Kidney (tissue), 14 donors: ENCODE results near the gene EPOP. TPM values are rescaled to one million over a fixed set of nuclear protein-coding genes. Genes with fewer than 3 reads are reported as not detected.
A peak's percentile ranks its signal among the peaks of the same experiment; 100 is the strongest.

Source experiments
- DNase-seq, 5 donors: peaks; one replicate each; pipeline ENCODE4 v3.0.0-alpha.2; 2013 to 2020
- FAIRE-seq: peaks from 2 replicates; lab custom pipeline; 2012; peaks lifted over from hg19 to GRCh38; lab: Jason Lieb, UNC
- H3K27ac ChIP-seq, 2 donors: one replicate each; pipeline ENCODE4 v1.7.0; 2013; ENCODE audit warnings: low read depth in 2 of 2, low read length in 2 of 2, inconsistent platforms in 1 of 2
- H3K27me3 ChIP-seq: one replicate; pipeline ENCODE4 v1.7.1; 2013; ENCODE audit warnings: low read length, inconsistent platforms; ENCODE audit not compliant: control insufficient read depth, insufficient read depth
- H3K36me3 ChIP-seq, 3 donors: one replicate each; pipeline versions ENCODE4 v1.7.0 to v1.7.1; 2013; ENCODE audit warnings: low read length in 3 of 3, control low read depth in 1 of 3, inconsistent platforms in 1 of 3; ENCODE audit not compliant: insufficient read depth in 3 of 3, control insufficient read depth in 2 of 3
- H3K4me1 ChIP-seq, 3 donors: one replicate each; pipeline versions ENCODE4 v1.7.0 to v1.7.1; 2013; ENCODE audit warnings: low read length in 3 of 3, inconsistent platforms in 1 of 3, low read depth in 1 of 3; ENCODE audit not compliant: control insufficient read depth in 2 of 3, insufficient read depth in 2 of 3
- H3K4me3 ChIP-seq, 3 donors: one replicate each; pipeline versions ENCODE4 v1.7.0 to v1.8.1; 2013; ENCODE audit warnings: low read length in 3 of 3, control low read depth in 1 of 3, inconsistent platforms in 1 of 3
- H3K9ac ChIP-seq, 3 donors: one replicate each; pipeline versions ENCODE4 v1.7.0 to v1.7.1; 2013; ENCODE audit warnings: low read length in 3 of 3, control low read depth in 1 of 3, inconsistent platforms in 1 of 3
- H3K9me3 ChIP-seq, 3 donors: one replicate each; pipeline versions ENCODE4 v1.7.0 to v1.7.1; 2013; ENCODE audit warnings: low read length in 3 of 3, control low read depth in 1 of 3, inconsistent platforms in 1 of 3; ENCODE audit not compliant: control insufficient read depth in 2 of 3, insufficient read depth in 1 of 3
- intact Hi-C: fragments of 100-400 bp; cut with DNase I; formaldehyde crosslinking; loops from one replicate; pipeline ENCODE4 v1.11.1; 2022
- polyA plus RNA-seq: library from polyadenylated mRNA; stranded (reverse); fragments of 350-450 nt; fragmentation: Illumina TruSeq; extraction: RNeasy Lipid Tissue Mini Kit (QIAGEN cat#74804); gene quantifications from one replicate; pipeline ENCODE4 v1.2.3, GENCODE V29; 2014; ENCODE audit warnings: low read depth, low replicate concordance; ENCODE audit not compliant: insufficient read depth
- total RNA-seq: library from RNA; stranded (reverse); fragmentation: NEBNext Ultra II Directional; extraction: Animal tissue kit (Norgen Biotek cat#: 25700); gene quantifications from one replicate; pipeline ENCODE4 v1.2.1, GENCODE V29; 2021
- TF ChIP-seq, protein P1 (sequence below): IDR thresholded peaks from 3 replicates; pipeline ENCODE4 v1.5.1; 2012; ENCODE audit warnings: mild to moderate bottlenecking, moderate library complexity, borderline replicate concordance; ENCODE audit not compliant: insufficient read depth; ENCODE audit errors: extremely low read depth
- donor health status: control.
- donor health status: control.
- donor health status: control.
- donor health status: control.
- donor health status: control.
- donor health status: DM: yes; HTN: yes; CAD: no.
- donor health status: Normal renal cell carcinoma (clear cell type).

EPOP gene
- total and polyA plus RNA-seq, 2 donors from 2014 or later = 0.49 to 1.3 TPM

- DNase-seq (peak in 1 of 5 donors; percentile 45), FAIRE-seq (no peak)
- H3K9me3 ChIP-seq = no peaks in the 10 kb centered on the region
- no peak overlapping the region for H3K4me3 ChIP-seq
- H3K4me1 ChIP-seq = peaks cover 0 to 8% (median 4%) of the 10 kb centered on the region in 3 donors
- H3K36me3 ChIP-seq = no peaks in the 10 kb centered on the region
- TF ChIP-seq, protein P1, sequence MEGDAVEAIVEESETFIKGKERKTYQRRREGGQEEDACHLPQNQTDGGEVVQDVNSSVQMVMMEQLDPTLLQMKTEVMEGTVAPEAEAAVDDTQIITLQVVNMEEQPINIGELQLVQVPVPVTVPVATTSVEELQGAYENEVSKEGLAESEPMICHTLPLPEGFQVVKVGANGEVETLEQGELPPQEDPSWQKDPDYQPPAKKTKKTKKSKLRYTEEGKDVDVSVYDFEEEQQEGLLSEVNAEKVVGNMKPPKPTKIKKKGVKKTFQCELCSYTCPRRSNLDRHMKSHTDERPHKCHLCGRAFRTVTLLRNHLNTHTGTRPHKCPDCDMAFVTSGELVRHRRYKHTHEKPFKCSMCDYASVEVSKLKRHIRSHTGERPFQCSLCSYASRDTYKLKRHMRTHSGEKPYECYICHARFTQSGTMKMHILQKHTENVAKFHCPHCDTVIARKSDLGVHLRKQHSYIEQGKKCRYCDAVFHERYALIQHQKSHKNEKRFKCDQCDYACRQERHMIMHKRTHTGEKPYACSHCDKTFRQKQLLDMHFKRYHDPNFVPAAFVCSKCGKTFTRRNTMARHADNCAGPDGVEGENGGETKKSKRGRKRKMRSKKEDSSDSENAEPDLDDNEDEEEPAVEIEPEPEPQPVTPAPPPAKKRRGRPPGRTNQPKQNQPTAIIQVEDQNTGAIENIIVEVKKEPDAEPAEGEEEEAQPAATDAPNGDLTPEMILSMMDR = no peak
- H3K27ac ChIP-seq = no peak overlapping the region
- H3K9ac ChIP-seq = no peak overlapping the region
- intact Hi-C loops = no loop called here
- H3K27me3 ChIP-seq = no peaks in the 10 kb centered on the region
Measured at GRCh38 chr17:38691154-38691553, 16.4 kb upstream of the EPOP start.

DNA sequence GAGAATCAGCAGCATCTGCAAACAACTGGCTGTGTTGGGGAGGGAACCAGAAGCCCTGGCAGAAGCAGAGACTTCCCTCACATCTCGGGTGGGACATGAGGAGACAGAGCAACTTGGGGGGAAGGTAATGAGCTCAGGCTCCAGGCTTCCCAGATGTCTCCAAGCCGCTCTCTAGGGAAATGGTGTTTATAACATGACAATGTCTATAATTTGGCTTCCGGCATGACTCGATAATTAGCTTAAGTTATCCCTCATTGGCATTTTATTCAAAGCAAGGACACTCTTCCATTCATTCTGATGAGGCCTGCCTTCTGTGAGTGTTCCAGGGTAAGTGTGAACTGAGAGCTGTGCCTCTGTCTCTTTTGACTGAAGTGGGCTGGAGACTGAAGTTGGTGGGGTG is 15.6 kb upstream of the EPOP start:
- intact Hi-C loops = no loop called here
- FAIRE-seq = no peak
- H3K4me3 ChIP-seq = no peak overlapping the region

GRCh38 chr17:38687286-38687685 is 12.5 kb upstream of the EPOP start:
- intact Hi-C loops = no loop called here
- TF ChIP-seq, protein P1 = no peak
- FAIRE-seq = no peak

More for the DNA sequence above, 15.6 kb upstream of the EPOP start:
- Histone ChIP-seq H3K36me3 (no peaks in the 10 kb centered on the region), H3K4me1 (peaks cover 0 to 8% (median 4%) of the 10 kb centered on the region in 3 donors), H3K9me3 (no peaks in the 10 kb centered on the region), H3K27ac (no peak overlapping the region), H3K9ac (no peak overlapping the region), H3K27me3 (no peaks in the 10 kb centered on the region)
- TF ChIP-seq, protein P1 = no peak
- no peak for DNase-seq

GRCh38 chr17:38685491-38685890 is 10.7 kb upstream of the EPOP start:
- TF ChIP-seq, protein P1 = no peak
- intact Hi-C loops = no loop called here

More at GRCh38 chr17:38687286-38687685, 12.5 kb upstream of the EPOP start:
- DNase-seq = no peak
- Histone ChIP-seq H3K27me3 (no peaks in the 10 kb centered on the region), H3K4me3 (no peak overlapping the region), H3K9ac (no peak overlapping the region), H3K4me1 (no peaks in the 10 kb centered on the region), H3K27ac (no peak overlapping the region), H3K36me3 (no peaks in the 10 kb centered on the region), H3K9me3 (no peaks in the 10 kb centered on the region)

More at GRCh38 chr17:38685491-38685890, 10.7 kb upstream of the EPOP start:
- Histone ChIP-seq H3K9ac (no peak overlapping the region), H3K36me3 (no peaks in the 10 kb centered on the region), H3K27ac (no peak overlapping the region), H3K27me3 (no peaks in the 10 kb centered on the region), H3K9me3 (no peaks in the 10 kb centered on the region), H3K4me1 (no peaks in the 10 kb centered on the region), H3K4me3 (no peak overlapping the region)
- DNase-seq = no peak
- no peak for FAIRE-seq
